GM11168 (cell line): ENCODE results near the gene TPM4.
"Not testable (repeated sequence)": the region's sequence is repeated elsewhere in the genome, so short reads cannot be mapped to it uniquely, and the experiment has no call there.

Source experiments
- in situ Hi-C: fragments of 300-500 bp; cut with MboI; formaldehyde crosslinking; loops from one replicate; pipeline ENCODE4 v1.12.0; 2022; ENCODE audit warnings: low sequenced_read_pairs; ENCODE audit not compliant: unreplicated experiment

TPM4 gene

GRCh38 chr19:16069813-16070365 is 6.4 kb upstream of the TPM4 start:
- in situ Hi-C loops: no loop called here

- in situ Hi-C loops: no loop called here
These were observed 5.8 kb upstream of the TPM4 start for GRCh38 chr19:16070366-16070990.

- in situ Hi-C loops: no loop called here
These were observed 5.1 kb upstream of the TPM4 start for GRCh38 chr19:16071072-16071691.

DNA sequence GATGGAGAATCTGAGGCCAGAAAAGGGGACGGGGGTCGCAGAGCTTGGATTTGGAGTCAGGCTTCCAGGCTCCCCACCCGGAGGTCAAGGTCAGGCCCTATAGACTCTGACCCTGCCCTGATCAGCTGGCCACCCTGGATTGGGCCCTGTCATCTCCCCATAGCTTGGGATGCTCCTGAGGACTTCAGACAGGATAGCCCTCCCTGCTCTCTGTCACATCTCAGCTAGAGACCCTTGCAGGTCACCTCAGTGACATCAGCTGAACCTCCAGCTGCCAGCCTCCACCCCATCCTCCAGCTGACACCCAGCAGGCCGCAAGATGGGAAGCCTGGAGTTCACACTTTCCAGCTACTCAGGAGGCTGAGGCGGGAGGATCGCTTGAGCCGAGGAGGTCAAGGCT is 2.8 kb upstream of the TPM4 start:
- in situ Hi-C loops: no loop called here

DNA sequence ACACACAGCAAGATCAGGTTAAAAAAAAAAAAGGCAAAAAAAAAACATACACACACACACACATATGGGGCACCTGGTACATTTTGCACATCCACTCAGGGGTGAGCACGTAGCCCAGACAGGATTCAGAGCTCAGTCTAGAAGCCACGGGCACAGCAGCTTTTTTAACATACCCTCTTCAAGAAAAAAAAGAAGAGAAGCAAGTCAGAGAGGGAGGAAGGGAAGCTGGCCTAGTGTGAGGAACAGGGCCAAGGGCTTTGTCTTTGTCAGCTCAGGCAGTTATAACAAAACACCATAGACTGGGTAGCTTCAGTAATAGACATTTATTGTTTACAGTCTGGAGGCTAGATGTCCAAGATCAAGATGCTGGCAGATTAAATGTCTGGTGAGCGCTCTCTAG is 2.3 kb upstream of the TPM4 start:
- in situ Hi-C loops: no loop called here

DNA sequence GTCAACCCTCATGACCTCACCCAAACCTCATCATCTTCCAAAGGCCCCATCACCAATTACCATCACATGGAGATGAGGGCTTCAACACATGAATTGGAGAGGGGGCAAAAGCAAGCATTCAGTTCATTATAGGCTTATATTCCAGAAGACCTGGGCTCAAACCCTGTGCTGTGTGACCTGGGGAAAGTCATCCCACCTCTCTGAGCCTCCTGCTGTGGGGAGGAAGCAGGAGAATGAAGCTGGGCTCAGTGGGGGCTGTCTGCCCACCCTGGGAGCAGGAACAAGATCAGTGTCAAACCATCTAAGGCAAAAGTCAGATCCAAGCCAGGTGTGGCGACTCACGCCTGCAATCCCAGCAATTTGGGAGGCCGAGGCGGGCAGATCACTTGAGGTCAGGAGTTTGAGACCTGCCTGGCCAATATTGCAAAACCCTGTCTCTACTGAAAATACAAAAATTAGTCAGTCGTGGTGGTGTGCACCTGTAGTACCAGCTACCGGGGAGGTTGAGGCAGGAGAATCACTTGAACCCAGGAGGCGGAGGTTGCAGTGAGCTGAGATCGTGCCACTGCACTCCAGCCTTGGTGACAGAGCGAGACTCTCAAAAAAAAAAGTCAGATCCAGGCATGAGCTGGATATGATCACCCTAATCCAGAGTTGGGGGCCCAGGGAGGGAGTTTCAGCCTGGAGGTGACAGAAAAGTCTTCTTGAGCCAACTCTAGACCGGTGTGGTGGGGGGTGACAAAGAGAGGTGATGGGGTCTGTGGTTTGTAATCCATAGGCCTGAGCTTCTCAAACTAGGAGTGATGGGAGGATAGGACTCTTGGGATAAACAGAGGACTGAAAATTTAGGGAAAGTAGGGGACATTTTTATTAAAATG is 1.6 kb upstream of the TPM4 start:
- in situ Hi-C loops: no loop called here

DNA sequence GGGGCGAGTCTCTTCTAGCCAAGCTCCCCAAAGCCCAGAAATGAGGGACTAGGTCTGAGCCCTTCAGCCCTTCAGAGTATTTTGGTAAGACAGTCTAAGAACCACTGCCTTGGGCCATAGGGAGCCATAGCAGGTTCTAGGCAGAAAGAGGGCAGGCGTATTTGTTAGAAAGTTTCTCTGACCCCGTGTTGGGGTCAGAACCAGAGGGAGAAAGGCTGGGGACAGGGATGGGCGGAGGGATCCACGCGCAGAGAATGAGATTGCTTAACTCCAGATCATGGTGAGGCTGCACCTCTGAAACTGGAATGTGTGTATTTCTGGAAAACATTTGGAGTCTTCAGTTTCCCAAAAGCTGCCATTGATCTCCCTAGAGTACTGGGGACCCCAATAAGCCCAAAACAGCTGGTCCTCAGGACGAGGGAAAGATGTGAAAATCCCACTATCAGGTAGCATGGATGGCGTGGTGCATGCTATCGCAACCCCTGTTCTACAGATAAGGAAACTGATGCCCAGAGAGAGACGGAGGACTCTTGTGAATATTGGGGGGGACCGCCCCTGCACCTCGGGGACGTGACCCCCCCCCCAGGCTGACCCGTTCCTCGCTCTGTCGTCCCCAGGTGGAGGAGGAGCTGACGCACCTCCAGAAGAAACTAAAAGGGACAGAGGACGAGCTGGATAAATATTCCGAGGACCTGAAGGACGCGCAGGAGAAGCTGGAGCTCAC is 703 bp upstream of the TPM4 start:
- in situ Hi-C loops: no loop called here

DNA sequence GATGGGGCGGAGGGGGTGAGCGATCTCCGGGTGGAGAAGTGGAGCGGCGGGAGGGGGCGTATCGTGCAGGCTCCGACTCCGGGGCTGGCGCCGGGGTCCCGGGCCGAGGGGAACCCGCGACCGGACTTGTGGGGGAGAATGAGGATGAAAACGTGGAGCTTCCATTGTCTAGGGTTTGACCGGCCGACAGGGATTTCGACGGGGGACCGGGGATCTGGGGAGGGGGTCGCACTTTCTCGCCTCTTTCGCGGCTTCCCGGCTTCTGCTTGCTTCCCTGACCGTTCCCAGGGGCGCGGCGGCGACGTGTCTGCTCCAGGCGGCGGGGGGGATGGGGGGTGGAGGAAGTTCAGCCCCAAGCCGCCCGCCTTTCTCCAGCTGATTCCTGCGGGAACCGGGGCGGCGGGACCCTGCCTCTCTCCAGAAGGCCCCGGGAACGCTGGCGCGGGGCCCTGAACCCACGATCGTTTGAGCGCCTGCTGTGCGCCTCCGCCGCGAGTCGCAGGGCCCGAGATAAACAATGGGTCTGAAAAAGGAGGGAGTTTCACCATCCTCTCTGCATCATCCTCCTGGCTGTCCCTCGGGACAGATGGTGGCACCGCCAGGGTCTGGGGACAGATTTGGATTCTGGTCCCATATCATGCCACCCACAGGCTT is 790 bp downstream of the TPM4 start:
- in situ Hi-C loops: no loop called here

- in situ Hi-C loops: no loop called here
These were observed 1.9 kb downstream of the TPM4 start for GRCh38 chr19:16077984-16078758.

DNA sequence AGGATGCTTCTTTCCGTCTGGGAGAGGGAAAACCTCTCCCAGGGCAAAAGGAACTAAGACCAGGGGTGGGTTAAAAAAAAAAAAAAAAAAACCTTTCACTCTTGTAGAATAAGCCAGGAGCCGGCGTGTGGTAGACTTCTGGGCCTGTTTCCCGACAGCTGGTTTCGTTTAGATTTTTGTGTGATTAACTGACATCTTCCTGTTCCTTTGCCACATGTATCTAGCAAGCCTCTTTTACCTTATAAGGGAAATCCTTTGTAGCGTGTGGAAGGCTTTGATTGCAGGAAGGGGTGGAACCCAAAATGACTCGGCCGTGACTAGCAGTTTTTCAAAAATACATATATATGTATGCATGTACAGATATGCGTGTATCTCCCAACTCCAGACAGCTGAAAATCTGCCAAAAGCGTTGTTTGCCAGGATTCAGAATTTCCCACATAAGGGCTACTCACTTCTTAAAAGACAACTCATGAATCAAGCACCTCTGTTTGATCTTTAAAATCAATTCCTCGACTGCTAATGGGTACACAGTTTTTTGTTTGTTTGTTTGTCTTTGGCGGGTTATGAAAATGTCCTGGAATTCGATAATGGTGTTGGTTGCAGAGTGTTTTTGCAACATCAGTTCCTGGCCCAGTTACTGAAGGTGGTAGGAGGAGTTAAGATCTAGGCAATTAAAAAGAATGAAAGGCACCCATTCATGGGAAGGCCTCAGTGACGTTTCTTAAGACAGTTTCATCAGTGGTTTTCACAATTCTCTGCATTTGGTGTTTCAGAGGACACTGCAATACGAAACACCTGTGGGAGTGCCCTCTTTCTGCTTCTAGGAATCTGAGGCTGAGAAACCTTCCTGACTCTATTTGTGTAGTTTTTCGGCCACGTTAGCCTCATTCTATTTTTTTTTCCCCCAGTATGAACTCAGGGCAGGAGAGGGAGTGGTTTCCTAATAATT is 2.7 kb downstream of the TPM4 start:
- in situ Hi-C loops: no loop called here

DNA sequence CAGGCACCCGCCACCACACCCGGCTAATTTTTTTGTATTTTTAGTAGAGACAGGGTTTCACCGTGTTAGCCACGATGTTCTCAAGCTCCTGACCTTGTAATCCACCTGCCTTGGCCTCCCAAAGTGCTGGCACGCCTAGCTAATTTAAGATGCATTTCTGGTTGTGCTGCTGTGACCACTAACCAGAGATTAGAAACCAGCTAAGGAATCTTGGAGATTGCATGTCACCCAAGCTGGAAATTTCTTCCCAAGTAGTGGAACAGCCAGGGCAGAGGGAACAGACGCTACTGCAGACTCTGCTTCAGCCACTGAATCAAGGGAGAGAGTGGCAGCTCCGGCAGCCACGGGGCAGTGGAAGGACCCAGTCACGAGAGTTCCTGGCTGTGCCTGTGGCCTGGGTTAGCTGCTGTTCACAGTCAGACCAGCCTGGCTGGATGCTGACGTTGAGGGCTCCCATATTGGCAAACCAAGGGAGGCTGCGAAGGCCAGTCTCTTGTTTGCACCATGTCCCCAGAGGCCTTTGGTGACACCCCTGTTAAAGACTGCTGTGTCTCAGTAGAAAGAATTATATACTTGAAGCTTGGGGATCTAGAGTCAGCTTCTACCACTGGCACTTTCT is 7.9 kb downstream of the TPM4 start:
- in situ Hi-C loops: no loop called here

DNA sequence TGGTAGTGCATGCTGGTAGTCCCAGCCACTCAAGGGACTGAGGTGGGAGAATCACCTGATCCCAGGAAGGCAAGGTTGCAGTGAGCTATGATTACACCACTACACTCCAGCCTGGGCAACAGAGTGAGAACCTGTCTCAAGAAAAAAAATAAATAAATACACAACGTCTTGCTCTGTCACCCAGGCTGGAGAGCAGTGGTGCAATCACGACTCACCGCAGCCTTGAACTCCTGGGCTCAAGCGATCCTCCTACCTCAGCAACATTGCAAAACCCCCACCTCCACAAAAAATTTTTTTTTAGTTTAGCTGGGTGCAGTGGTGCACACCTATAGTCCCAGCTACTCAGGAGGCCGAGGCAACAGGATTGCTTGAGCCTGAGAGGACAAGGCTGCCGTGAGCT is 8.8 kb downstream of the TPM4 start:
- in situ Hi-C loops: no loop called here

DNA sequence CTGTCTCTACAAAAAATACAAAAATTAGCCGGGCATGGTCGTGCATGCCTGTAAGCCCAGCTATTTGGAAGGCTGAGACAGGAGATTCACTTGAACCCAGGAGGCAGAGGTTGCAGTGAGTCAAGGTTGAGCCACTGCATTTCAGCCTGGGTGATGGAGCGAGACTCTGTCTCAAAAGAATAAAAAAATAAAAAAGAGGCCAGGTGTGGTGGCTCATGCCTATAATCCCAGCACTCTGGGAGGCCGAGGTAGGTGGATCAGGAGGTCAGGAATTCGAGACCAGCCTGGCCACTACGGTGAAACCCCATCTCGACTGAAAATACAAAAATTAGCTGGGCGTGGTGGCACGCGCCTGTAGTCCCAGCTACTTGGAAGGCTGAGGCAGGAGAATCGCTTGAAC is 11.1 kb downstream of the TPM4 start:
- in situ Hi-C loops: not testable (repeated sequence)

DNA sequence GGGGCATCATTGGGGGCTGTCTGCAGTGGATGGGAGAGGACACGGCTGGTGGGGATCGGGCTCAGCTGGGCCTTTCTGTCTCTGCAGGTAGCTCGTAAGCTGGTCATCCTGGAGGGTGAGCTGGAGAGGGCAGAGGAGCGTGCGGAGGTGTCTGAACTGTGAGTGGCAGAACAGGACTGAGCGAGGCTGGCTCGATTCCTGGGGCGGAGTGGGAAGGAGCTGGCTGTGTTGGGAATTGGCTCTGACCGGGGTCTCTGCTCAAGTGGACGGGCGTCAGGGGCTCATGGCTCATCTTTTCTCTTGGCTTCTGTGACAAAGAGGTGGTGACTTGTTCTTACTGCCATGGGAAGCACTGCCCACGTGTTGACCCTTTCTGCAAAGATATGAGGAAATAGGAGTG is 11.6 kb downstream of the TPM4 start:
- in situ Hi-C loops: no loop called here

- in situ Hi-C loops: no loop called here
These were observed 12.2 kb downstream of the TPM4 start for GRCh38 chr19:16088351-16089009.

GRCh38 chr19:16089010-16089846 is 12.9 kb downstream of the TPM4 start:
- in situ Hi-C loops: no loop called here
